GM11168 (cell line): Measurements from ENCODE around the gene FSTL5.

Source experiments
- in situ Hi-C: fragments of 300-500 bp; cut with MboI; formaldehyde crosslinking; loops from one replicate; pipeline ENCODE4 v1.12.0; 2022; ENCODE audit warnings: low sequenced_read_pairs; ENCODE audit not compliant: unreplicated experiment

FSTL5 gene

DNA sequence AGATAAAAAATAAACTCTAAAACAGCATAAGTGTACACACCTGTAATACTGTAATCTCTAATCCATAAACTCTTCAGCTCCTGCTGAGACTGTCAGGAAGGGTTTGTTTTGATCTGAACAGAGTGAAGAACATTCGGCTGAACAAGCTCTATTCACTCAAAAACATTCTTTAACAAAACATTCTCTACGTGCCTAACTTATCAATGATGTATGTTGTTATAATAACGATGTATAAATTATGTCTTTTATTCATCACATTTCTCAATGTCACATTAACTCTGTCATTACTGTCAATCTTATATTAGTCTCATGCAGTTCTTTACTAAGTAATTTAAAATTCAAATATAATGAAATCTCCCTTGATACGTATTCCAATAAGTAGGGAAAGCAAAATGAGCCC is 280.6 kb downstream of the FSTL5 start:
- in situ Hi-C loops: no loop called here

DNA sequence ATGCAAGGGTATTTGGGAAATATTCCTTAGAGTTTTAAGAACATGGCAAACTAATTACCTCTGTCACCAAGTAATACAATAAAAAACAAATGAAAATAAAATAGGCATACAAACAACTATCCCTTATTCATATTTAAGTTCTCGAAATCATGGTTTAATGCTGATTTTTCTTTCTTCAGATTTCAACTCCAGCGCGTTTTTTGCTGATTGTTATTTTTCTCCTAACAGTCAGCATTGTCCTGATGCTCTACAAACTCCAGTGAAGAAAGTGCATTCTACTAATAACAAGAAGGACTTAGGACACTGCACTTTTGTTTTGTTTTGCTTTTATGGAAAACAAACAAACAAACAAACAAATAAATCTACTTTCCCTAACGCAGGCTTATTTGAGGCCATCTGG is 282.4 kb downstream of the FSTL5 start:
- in situ Hi-C loops: no loop called here

GRCh38 chr4:161869511-161869910 is 294.3 kb downstream of the FSTL5 start:
- in situ Hi-C loops: no loop called here

GRCh38 chr4:161856711-161857326 is 307.0 kb downstream of the FSTL5 start:
- in situ Hi-C loops: no loop called here

DNA sequence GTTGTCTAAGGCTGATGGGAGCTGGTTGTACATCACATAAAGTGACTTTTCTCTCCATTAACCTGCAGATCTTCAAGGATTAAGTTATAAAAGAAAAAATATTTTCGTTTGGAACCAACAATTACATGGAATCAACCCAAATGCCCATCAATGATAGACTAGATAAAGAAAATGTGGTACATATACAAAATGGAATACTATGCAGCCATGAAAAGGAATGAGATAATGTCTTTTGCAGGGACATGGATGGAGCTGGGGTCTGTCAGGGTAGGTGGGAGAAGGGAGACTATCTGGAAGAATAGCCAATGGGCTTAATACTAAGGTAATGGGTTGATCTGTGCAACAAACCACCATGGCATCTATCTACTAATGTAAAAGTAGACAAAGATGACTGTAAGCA is 313.2 kb downstream of the FSTL5 start:
- in situ Hi-C loops: no loop called here

DNA sequence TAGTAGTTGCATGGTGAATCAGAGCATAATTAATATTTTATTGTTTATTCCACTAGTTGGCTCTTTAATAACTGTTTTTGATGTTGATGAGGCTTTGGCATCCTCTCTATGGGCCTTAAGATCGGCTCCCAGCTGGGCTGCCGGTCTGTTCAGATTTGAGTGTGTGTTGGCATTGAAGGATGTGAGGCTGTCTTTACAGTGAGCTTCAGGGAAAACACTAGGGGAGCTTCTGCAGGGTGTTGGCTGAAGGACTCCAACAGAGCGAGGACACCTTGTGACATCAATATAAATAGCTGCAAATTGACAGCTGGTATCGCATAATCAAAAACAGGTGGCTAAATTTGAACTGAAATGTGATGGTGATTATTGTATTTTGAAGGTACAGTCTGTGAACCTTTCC is 322.0 kb downstream of the FSTL5 start:
- in situ Hi-C loops: no loop called here

GRCh38 chr4:161829591-161829990 is 334.2 kb downstream of the FSTL5 start:
- in situ Hi-C loops: no loop called here

GRCh38 chr4:161828061-161828460 is 335.7 kb downstream of the FSTL5 start:
- in situ Hi-C loops: no loop called here

GRCh38 chr4:161827013-161827412 is 336.8 kb downstream of the FSTL5 start:
- in situ Hi-C loops: no loop called here

DNA sequence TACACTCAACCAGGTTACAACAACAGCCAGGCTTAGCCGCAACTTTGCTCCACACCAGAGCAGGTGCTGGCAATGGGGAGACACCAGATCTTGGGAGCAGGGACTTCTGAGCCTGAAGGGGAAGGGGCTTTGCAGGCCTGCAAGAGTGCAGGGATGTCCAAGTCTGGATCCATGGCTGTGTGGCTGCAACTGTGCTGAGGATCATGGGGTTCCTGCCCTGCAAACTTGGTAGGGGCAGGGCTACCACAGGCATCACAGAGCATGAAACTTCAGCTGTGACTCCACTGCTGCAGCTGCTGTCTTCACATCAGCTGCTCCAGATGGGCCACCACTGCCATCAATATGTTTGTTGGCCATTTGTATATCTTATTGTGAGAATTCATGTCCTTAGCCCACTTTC is 340.4 kb downstream of the FSTL5 start:
- in situ Hi-C loops: no loop called here

- in situ Hi-C loops: no loop called here
Measured at GRCh38 chr4:161822174-161822573, 341.6 kb downstream of the FSTL5 start.

GRCh38 chr4:161817914-161818313 is 345.9 kb downstream of the FSTL5 start:
- in situ Hi-C loops: no loop called here

DNA sequence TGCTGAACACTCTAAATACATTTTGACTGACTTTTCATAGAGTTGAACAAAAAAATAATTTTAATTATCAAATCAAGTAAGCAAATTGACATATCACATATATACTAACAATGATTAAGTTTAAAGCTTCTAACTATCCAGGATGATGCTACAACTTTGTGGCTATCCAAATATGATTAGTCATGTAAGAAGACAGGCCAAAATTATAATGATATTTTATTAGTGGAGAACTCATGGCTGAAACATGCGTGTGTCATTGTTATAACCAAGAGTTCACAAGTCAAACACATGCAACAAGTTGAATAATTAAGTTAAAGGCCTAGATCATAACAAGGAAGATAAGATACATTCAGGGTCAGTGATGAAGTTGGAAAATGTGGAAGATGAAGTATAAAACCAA is 346.8 kb downstream of the FSTL5 start:
- in situ Hi-C loops: no loop called here

DNA sequence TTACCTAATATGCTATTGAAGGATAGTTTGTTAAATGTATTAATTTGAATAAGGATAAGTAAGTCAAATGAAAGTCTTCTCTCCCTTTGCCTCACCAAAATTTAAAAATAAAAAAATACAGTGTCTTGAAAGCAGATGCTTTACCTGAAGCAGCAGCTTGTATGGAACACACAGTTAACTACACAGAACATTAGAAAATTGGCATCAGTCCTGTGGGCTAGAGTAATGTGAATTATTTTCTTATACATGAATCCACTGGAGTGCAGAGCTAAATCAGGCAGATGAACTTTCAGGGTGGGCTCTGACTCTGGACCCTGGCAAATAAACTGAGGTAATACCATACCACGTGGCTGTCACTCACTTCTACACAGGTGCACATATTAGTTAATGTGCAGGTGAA is 348.0 kb downstream of the FSTL5 start:
- in situ Hi-C loops: no loop called here

- in situ Hi-C loops: no loop called here
Measured at GRCh38 chr4:161813889-161814288, 349.9 kb downstream of the FSTL5 start.

- in situ Hi-C loops: no loop called here
Measured at GRCh38 chr4:161813389-161813788, 350.4 kb downstream of the FSTL5 start.

DNA sequence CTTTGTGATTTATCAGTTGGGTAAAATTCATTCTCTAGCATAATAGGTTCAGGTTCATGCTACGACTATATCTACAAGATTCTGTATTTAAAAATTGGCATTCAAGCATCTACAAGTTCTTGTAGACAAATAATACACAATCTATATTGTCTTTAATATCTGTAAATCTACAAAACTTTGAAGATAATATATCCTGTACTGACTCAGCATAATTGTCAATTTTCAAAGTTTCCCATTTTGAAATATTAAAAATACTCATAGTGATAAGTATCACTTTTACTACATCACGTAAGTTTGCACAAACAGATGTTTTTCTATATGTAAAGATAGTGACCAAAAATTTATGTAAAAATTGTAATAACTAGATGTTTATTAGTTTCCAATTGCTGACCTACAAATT is 360.6 kb downstream of the FSTL5 start:
- in situ Hi-C loops: no loop called here

DNA sequence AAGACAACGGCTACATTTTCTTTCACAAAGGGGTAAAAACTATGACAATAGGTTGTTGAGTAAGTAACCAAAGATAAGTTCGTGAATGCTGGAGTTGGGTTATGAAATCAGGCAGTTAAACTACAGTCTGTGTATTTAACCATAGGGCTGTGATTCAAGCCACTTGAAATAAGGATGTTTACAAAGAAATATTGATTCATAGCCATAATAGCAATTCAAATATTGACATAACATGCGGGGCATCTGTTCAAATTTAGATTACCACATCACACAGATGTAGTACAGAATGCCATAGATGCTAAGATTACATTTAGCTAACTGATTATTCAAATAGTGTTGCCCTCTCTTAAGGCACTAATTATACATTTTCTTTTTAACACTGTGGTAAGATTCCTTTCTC is 364.1 kb downstream of the FSTL5 start:
- in situ Hi-C loops: no loop called here

DNA sequence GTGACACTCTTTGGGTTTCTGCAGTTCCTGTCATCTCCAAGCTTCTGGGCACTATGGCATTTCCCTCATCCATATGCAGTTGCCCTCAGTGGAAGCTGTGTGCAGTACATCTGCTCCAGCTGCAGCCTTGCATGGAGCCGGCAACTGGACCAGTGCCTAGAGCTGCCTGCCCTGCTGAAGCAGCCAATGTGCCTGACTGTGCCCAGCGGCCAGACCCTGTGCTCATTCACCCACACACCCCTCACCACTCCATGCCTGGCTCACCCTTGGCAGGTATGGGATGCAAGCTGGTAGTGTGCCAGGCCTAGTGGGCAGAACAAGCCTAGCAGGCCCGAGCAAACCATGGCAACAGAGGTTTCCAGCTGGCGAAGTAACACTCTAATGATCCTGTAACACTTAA is 370.8 kb downstream of the FSTL5 start:
- in situ Hi-C loops: no loop called here

GRCh38 chr4:161791796-161792556 is 371.8 kb downstream of the FSTL5 start:
- in situ Hi-C loops: no loop called here

GRCh38 chr4:161767116-161767515 is 396.7 kb downstream of the FSTL5 start:
- in situ Hi-C loops: no loop called here

GRCh38 chr4:161762796-161763195 is 401.0 kb downstream of the FSTL5 start:
- in situ Hi-C loops: no loop called here
